ENCODE results near the gene FH. TPM values are rescaled to one million over a fixed set of nuclear protein-coding genes. Genes with fewer than 3 reads are reported as not detected.

Gene FH
- 48.4 and 49.2 TPM in 2 replicates for total RNA-seq

GRCh38 chr1:241519308-241520079 is at the start of gene FH:
Gene FH, minus strand, starts transcription at chr1:241519755. Its CDS starts 33 bp downstream, at chr1:241519722.

GRCh38 chr1:241532162-241532531 is 12.6 kb upstream of the FH start, which contains the start of gene KMO:
Gene KMO, plus strand, starts transcription at chr1:241532378. Its CDS starts 67 bp downstream, at chr1:241532445.

Other genes with a start within 250 kb of the FH start
- not detected in 2 replicates for gene RGS7, start 162.6 kb downstream of the FH start, total RNA-seq
- 1.2 TPM in 1 of 2 replicates, not detected in the other for gene KMO, start 12.6 kb upstream of the FH start, total RNA-seq
- gene CHML, start 120.6 kb upstream of the FH start, total RNA-seq: 7.7 and 14.2 TPM in 2 replicates
- gene OPN3, start 120.6 kb upstream of the FH start, total RNA-seq: 36.0 and 39.8 TPM in 2 replicates
- gene WDR64, start 132.5 kb upstream of the FH start, total RNA-seq: not detected in 2 replicates

Data from tracheal epithelial cell (primary cell).